HG02973 (cell line): ENCODE data around the gene VAMP8.
A peak's percentile ranks its signal among the peaks of the same experiment; 100 is the strongest.
"Not testable (repeated sequence)": the region's sequence is repeated elsewhere in the genome, so short reads cannot be mapped to it uniquely, and the experiment has no call there.

Source experiments
- ATAC-seq: cut with Tn5 transposase; IDR thresholded peaks from one replicate; pipeline ENCODE4 v1.9.1; 2021; ENCODE audit warnings: moderate library complexity; ENCODE audit not compliant: unreplicated experiment

VAMP8 gene

DNA sequence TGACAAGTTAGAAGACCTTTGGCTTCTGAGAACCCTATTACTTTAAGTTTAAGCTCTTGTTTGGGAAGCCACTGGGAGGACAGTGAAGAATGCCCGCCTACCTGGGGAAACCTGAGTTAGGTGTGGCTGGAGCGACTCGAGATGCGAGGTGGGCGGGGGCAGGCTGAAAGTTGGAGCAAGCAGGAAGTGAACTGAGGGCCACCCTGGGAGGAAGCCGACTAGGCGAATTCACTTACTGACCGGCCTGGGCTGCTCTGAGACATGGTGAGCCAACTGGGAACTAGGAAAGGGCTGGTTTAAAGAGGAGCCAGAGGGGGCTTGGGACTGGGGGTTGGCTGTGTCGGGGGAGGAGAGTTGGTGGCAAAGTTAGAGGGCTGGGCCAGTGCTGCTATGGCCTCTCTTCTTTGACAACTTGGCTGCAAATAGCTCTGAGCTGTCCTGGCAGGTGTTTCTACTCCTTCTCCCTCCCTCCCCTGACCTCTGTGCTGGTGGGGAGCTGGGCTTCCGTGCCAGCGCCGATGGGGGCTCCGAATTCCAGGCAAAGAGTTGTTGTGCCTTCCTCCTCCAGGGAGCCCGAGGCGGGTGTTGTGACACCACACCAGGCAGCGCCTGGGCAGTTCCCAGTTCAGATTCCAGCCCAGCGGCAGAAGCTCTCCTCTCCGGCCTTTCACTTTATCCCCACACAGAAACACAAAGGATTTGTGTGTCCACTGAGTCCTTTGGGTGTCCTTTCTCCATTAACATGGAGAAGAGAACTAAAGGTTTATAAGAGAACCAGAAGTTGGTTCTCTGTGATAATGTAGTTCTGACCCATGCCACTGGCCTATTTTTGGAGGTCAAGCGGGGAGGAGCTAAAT, at the start of gene VAMP8:
Gene VAMP8, plus strand, starts transcription at position 201 of the 857 bp plus-strand sequence. Its CDS starts 61 bp downstream, at position 262.
- ATAC-seq, result peak; percentile 62

- no peak for ATAC-seq
Observed at GRCh38 chr2:85527787-85528186, 49.6 kb upstream of the VAMP8 start.

GRCh38 chr2:85528355-85528754, 49.0 kb upstream of the VAMP8 start:
- no peak for ATAC-seq

GRCh38 chr2:85529809-85530208, 47.6 kb upstream of the VAMP8 start:
- no peak for ATAC-seq

- no peak for ATAC-seq
Observed at GRCh38 chr2:85531589-85531988, 45.8 kb upstream of the VAMP8 start.

GRCh38 chr2:85534099-85534498, 43.3 kb upstream of the VAMP8 start:
- ATAC-seq, result no peak

DNA sequence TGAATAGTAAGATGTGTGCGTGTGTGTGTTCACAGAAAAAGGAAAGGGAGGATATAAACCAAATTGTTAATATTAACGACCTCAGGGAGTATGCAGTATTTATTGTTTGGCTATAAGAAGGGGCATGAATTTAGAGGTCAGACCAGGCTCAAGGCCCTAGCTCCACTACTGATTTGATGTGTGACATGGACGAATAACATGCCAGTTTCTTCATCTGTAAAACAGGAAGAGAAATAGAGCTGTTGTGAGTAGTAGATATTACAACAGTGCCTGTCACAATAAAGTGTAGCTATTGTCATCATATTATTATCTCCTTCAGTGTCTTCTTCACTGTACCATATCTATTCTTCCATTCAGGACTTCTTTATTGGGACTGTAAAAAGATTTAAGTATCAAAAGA, 42.5 kb upstream of the VAMP8 start:
- ATAC-seq, result no peak

DNA sequence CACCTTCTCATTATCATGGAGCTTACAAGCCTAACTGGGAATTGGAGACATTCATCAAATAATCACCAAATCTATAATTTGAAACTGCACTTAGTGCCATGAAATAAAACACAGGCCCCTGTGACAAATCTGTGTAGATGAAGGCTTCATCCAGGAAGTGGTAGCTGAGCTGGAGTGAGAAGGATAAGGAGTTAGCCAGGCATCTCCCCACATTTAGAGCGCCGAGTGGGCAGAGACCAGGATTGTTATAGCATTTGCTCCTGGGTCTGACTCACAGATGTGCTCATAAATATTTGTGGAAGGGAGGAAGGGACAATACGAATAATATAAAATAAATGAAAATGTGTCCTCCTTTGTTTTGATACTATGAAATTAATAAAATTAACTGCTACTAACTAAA, 40.9 kb upstream of the VAMP8 start:
- no peak for ATAC-seq

GRCh38 chr2:85537600-85538506, 39.5 kb upstream of the VAMP8 start:
- ATAC-seq, result no peak

GRCh38 chr2:85538507-85539360, 38.7 kb upstream of the VAMP8 start, which contains the start of gene MAT2A:
TSS of gene MAT2A (plus strand) at chr2:85539168. CDS start at chr2:85539288, 120 bp downstream.
- peak; percentile 74 for ATAC-seq

DNA sequence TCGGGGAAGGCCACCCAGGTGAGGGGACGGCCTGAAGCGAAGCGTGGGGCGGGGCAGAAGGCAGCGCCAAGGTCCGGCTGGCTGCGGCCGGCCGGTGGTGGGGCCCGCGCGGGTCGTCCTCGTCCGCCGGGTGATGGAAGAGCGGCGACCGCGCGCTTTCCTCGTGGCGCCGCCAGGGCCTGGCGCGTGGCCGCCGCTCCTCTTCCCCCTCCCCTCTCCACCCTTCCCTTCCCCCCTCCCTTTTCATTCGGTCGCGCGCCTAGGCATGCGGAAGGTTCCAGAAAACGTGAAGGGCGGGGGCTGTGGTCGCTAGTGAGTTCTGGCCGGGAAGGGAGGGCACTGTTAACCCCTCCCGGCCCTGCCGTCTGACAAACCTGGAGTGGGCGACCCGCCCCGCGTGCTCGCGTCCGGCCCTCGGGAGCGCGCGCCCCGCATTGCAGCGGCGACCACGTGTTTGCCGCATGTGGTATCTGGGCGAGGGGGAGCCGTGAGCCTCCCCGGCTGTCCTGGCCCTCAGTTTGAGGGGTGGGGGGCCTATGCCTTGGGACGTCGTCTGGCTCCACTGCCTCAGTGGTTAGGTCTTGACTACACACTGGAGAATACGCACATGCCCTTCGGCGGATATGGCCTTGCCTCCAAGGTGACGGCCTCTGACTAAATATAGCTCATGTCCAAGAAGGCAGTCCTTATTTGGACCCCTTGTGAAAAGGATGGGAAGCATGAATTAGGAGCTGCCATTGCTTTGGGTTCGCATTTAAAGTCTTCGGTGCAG, 37.8 kb upstream of the VAMP8 start:
- ATAC-seq, result peak; percentile 14

DNA sequence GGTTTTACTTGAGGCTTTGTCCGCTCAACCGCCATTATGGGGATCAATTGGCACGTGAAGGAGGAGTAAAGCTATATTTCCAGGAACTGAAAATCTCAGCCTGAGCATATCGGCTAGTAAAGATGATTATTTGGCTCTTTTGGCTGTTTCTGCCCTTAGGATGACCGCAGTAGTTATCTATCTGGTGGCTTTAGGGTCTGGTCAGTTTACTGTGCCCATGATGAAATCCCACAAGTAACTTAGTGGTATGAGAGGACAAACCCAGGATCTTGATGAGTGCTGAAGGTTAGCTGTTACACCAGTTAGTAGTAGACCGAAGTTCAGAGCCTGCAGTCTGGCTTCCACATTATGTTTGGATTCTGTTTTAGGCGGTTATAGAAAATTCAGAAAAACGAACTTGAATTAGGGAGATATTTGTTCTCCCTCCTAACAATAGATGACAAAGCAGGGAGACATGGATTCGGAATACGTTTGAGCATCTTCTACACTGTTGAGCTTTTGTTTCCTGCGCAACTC, 37.2 kb upstream of the VAMP8 start:
- ATAC-seq, result no peak

DNA sequence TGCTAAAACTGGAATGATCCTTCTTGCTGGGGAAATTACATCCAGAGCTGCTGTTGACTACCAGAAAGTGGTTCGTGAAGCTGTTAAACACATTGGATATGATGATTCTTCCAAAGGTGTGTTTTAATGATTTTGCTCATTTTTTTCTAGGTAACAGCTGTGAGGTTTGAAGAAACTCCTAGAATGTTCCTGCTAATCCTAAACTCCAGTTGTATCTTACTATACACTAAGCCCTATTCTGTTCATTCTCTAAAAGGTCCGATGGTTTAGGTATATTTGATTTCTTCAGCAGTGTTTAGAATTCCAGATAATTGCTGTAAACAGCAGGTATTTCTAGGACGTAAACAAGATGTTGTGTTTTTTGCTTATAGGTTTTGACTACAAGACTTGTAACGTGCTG, 36.1 kb upstream of the VAMP8 start:
- no peak for ATAC-seq

DNA sequence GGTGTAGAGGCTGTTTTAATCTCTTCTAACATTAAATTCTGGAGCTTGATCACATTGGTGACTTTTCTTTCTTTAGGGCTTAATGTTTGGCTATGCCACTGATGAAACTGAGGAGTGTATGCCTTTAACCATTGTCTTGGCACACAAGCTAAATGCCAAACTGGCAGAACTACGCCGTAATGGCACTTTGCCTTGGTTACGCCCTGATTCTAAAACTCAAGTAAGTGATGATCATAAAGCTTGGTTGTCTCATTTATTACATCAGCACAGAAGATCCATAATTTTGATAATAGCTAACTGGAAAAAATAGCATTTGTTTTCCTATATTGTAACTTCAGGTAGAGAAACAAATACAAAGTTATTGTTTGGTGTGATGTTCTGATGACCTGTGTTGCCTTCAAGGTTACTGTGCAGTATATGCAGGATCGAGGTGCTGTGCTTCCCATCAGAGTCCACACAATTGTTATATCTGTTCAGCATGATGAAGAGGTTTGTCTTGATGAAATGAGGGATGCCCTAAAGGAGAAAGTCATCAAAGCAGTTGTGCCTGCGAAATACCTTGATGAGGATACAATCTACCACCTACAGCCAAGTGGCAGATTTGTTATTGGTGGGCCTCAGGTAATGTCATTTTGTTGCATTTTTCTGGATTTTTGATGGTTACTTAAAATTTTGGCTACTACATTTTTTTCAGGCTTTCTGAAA, 35.5 kb upstream of the VAMP8 start:
- ATAC-seq, result no peak

DNA sequence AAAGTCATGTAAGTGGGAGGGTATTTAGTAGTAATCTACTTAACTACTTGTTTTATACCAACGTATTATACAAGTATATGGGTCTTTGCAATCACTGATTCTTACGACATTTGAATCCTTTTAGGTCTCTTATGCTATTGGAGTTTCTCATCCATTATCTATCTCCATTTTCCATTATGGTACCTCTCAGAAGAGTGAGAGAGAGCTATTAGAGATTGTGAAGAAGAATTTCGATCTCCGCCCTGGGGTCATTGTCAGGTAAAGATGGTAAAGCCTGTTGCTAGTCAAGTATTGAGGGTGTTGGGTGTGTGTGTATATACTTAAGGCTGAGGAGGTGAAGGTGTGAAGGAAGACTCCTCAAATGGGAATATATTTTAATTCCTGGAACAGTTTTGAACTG, 34.6 kb upstream of the VAMP8 start:
- ATAC-seq, result no peak

GRCh38 chr2:85544254-85544691, 33.1 kb upstream of the VAMP8 start:
- ATAC-seq, result not testable (repeated sequence)

DNA sequence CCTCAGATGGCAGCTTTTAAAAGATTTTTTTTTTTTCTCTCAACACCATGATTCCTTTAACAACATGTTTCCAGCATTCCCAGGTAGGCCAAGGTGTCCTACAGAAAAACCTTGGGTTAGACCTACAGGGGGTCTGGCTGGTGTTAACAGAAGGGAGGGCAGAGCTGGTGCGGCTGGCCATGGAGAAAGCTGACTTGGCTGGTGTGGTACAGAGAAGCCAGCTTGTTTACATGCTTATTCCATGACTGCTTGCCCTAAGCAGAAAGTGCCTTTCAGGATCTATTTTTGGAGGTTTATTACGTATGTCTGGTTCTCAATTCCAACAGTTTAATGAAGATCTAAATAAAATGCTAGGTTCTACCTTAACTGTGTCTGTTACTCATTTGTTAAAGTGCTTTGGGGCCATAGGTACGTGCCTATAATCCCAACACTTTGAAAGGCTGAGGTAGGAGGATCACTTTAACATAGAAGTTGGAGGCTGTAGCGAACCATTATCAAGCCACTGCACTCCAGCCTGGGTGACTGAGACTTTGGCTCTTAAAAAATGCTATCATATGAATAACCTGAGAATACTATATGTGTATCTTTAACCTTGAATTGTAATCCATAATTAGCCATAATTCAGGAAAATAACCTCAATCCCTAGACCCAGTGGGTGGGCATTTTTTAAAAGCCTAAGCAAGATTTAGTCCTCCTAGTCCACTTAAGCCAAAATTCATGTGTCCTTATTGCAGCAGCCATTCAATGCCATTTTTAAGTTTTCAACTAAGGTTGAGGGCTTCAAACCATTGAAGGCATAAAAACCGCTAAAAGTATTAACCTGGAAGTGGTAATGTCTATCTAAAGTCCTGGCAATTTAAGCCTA, 32.2 kb upstream of the VAMP8 start:
- not testable (repeated sequence) for ATAC-seq

- no peak for ATAC-seq
Observed at GRCh38 chr2:85545780-85546240, 31.6 kb upstream of the VAMP8 start.
